GM10248 (cell line): ENCODE measurements around the gene CYP27C1.

Source experiments
- CTCF ChIA-PET: fragments of 300-600 bp; sonication (Branson Sonifier 250); formaldehyde crosslinking; extraction: SDS; loops from one replicate; lab custom pipeline; 2021; ENCODE audit warnings: antibody characterized with exemption; lab: Yijun Ruan, JAX
- POLR2A ChIA-PET: fragments of 350-650 bp; sonication (Branson Sonifier 250); formaldehyde crosslinking; extraction: SDS; loops from one replicate; lab custom pipeline; 2020; ENCODE audit warnings: antibody characterized with exemption; lab: Yijun Ruan, JAX
- DNase-seq: peaks from one replicate; pipeline ENCODE4 v3.0.0; 2012; ENCODE audit errors: extremely low spot score
- TF ChIP-seq, protein P1 (sequence below): IDR thresholded peaks from 2 replicates; pipeline ENCODE4 v1.5.1; 2012; ENCODE audit warnings: mild to moderate bottlenecking, low read depth; ENCODE audit errors: extremely low read depth, missing control alignments, control extremely low read depth

CYP27C1 gene

DNA sequence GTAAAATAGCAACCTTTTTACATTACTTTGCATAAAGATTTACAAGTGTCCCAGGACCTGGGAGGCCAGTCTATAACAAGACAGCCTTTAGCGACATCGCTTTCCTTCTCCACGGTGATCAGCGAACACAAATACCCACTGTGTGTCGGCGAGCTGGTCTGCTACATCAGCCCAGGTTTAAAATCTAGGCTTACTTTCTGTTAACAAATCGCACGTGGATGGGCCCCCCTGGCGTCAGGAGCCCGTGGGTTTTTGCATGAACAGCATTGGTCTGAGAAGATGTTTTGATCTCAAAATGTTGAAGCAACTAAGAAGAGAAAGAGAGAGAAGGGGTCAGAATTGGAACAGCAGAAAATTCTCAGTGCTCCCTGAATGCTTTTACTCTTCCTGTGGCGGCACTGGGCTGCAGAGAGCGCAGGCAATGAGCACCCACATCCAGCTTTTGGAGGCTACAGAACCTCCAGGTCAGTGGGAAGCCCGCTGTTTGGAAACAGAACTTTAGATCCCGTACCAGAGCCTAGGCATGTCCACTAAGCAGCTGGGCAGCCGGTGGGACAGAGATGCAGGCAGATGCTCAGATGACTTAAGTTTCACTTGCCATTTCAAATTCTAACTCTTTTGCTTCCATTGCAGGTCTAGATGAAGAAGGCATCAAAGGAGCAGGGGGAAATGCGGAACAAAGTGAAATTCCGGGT is 32.9 kb downstream of the CYP27C1 start:
- DNase-seq: no peak
- ChIA-PET CTCF (interaction anchor here (1.7 kb wide), 1 partner anchor 10 kb away, joined by 6 read pairs; no protein-coding TSS in a partner anchor), POLR2A (no interaction called here)
- TF ChIP-seq, protein P1, sequence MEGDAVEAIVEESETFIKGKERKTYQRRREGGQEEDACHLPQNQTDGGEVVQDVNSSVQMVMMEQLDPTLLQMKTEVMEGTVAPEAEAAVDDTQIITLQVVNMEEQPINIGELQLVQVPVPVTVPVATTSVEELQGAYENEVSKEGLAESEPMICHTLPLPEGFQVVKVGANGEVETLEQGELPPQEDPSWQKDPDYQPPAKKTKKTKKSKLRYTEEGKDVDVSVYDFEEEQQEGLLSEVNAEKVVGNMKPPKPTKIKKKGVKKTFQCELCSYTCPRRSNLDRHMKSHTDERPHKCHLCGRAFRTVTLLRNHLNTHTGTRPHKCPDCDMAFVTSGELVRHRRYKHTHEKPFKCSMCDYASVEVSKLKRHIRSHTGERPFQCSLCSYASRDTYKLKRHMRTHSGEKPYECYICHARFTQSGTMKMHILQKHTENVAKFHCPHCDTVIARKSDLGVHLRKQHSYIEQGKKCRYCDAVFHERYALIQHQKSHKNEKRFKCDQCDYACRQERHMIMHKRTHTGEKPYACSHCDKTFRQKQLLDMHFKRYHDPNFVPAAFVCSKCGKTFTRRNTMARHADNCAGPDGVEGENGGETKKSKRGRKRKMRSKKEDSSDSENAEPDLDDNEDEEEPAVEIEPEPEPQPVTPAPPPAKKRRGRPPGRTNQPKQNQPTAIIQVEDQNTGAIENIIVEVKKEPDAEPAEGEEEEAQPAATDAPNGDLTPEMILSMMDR: no peak

DNA sequence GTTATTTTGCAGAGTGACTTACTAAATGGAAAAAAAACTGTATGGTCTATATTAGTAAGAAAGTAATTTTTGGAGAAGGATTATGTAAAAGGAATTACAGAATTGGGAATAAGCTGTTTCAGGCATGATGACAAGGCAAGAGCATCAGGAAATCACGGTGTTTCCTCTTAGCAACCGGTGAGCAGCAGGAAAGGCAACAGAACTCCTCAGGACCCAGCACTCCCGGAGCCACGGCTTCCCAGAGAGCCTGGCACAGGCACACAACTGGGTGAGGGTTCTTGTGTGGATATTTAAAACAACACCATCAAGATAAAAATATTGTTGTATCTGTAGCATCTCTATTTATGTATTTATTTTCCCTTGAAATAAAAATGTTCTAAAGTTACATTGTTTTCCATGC is 34.4 kb downstream of the CYP27C1 start:
- ChIA-PET POLR2A (no interaction called here), CTCF (no interaction called here)
- TF ChIP-seq, protein P1: no peak
- DNase-seq: no peak

DNA sequence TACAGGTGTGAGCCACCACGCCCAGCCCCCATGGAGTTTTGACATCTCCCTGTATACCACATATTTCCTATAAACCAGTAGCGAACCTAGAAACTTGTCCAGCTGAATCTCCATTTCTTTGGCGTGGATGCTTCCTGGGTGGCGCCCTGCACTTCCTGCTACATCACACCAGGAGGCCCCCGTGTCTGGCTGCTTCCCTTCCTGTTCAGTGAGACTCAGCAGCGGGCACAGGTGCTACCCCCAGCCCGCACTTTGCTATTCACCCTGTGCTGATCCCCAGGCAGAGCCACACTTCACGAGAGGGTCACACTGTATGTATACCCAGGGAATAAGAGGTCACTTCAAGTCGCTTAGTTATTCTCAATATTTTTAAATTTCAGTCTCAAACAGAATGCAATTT is 35.0 kb downstream of the CYP27C1 start:
- DNase-seq: no peak
- TF ChIP-seq, protein P1: peak; percentile 18
- ChIA-PET POLR2A (no interaction called here), CTCF (no interaction called here)

DNA sequence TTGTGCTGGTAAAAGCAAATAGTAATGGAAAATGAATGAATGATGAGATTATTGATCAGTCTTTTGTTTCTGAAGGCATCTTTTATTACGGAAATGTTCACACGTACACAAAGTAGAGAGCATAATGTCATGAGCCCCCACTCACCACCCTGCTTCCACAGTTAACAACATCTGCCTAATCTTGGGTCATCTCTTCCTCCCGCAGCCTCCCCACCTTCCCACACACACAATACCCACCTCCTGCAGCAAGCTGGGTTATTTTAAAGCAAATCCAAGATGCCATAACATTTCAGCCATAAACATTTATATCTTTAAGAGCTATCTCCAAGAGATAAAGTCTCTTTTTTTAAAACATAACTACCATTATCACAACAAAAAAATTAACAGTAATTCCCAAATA is 36.3 kb downstream of the CYP27C1 start:
- ChIA-PET CTCF (interaction anchor here (1.0 to 1.2 kb wide), 2 partner anchors 17 to 22 kb away, joined by 3 read pairs; no protein-coding TSS in a partner anchor), POLR2A (no interaction called here)
- TF ChIP-seq, protein P1: no peak
- DNase-seq: no peak

DNA sequence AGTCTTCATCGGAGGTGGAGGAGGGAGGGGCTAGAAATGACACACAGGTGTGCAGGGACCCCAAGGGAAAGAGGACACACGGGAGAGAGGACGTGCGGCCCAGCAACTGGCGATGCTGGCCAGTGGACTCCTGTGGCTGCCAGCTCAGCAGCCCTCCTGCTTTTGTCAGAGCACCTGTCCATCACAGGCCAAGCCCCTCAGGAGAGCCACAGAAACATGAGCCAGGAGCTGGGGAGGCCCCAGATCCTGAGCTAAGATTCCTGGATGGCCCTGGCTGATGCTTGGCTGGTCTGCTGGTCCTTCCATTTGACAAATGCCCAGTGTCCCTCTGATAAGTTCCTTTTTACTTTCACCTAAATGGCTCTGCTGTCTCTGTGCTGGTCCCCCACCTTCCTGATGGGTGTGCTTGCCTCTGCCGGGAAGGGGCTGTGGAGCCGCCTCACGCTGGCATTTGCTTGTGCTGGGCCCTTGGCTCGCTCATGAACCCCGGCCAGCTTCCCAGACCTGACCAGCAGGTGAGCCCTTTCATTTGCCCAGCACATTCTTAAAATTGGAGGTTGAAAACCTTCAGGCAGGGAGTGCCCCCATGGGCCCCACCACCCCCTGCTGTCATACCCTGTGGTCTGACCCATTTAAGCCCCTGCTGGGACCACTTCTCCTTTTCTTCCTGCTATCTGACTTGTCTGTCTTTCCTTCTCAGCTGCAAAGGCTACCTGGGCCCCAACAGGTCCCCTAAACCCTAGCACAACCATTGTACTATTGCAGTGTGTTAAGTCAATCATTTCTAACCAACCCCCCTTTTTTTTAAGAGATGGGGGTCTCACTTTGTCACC is 37.3 kb downstream of the CYP27C1 start:
- TF ChIP-seq, protein P1: no peak
- ChIA-PET CTCF (interaction anchor here (1.2 kb wide), 2 partner anchors 9 to 22 kb away, joined by 3 read pairs; no protein-coding TSS in a partner anchor), POLR2A (no interaction called here)
- no peak for DNase-seq

DNA sequence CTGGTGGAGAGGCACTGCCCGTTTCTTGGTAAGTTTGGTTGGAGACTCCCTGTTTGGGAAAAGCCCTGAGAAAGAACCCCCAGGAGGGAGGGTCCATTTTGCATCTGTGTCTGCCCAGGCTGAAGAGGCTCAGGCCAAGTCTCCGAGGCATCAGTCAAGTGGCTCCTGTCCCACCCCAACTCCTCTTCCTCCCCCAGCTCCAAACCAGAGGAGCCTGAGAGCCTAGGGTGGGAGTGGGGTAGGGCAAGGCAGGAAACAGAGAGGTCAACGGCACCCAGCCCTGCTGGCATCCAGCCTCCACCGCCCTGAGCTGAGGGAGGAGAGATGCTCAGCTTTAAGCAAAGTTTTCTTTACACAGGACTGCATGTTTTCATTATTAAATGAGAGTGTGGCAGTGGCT is 38.2 kb downstream of the CYP27C1 start:
- TF ChIP-seq, protein P1: no peak
- DNase-seq: no peak
- ChIA-PET CTCF (interaction anchor here (1.0 to 1.2 kb wide), 2 partner anchors 8 to 10 kb away, joined by 3 to 4 read pairs; no protein-coding TSS in a partner anchor), POLR2A (no interaction called here)
